Activated CD4-positive, CD25-positive, alpha-beta regulatory T cell treated with anti-CD3 and anti-CD28 coated beads, Interleukin-2, amount 50 U/mL, for 16 hours (primary cell): ENCODE data around the gene ICAM1.
A peak's percentile ranks its signal among the peaks of the same experiment; 100 is the strongest.

ENCODE experiments used
- DNase-seq: peaks from one replicate; pipeline ENCODE4 v3.0.0-alpha.2; 2020; ENCODE audit warnings: low read depth, low spot score

Gene ICAM1

DNA sequence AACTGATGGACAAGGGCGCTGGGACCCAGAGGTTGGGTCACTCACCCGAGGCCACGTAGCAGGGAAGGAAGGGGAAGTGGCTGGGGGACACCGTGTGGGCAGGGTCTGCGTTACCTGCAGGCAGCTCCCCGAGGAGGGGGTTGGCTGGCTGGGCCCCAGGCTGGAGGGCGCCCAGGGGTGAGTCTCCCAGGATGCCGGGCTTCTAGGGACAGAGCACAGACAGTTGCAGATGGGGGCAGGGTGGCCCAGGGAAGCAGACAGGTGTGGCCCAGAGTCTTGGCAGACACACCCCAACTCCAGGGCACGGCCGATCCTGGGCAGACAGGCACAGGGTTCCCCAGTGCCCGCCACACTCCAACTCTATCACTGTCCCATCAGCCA is 50.5 kb downstream of the ICAM1 start:
- no peak for DNase-seq

DNA sequence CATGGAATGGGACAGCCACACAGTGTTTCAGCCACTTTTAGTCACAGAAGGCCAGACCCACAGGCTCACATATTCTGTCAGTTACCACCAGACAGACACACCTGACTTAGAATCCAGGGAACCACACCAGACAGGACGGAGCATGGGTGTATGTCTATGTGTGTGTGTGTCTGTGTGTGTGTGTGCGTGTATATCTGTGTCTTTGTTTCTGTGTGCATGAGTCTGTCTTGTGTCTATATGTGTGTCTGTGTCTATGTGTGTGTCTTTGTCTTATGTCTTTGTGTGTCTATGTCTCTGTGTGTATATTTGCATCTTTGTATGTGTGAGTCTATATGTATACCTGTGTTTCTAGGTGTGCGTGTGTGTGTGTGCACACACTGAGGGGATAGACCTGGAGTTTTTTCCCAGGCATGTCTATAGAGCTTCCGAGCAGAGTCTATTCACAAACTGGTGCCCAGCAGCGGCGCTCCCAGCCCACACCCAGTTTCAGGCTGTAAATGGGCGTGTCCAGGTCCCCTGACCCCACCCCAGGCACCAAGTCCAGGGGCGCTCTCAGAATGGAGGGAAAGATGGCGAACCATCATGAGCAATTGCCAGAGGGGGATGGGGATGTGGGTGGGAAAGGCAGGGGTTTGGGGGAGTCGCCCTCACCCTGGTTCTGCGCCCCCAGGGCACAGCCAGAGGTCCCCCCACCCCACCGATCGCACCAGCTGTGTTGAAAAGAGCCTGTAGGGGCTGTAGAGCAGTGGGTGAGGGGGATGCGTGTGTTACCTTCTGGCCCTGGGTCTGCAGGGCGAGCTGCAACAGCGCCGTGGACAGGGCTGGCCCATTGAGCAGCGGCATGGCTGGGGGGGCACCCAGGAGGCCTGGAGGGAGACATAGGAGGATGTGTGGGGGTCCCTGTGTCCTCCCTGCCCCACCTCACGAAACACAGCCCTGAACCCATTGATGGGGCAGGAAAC is 51.2 kb downstream of the ICAM1 start:
- no peak for DNase-seq

DNA sequence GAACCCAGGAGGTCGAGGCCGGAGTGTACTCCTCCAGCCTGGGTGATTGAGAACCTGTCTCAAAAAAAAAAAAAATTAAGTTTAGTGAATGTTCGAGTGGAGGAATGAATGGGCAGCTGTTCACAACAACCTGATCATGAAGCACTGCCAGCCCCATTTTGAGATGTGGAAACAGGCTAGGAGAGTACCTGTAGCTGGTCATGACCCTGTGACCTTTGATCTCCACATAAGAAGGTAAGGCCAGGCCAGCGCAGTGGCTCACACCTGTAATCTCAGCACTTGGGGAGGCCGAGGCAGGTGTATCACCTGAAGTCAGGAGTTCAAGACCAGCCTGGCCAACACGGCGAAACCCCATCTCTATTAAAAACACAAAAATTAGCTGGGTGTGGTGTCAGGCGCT is 54.8 kb downstream of the ICAM1 start:
- no peak for DNase-seq

DNA sequence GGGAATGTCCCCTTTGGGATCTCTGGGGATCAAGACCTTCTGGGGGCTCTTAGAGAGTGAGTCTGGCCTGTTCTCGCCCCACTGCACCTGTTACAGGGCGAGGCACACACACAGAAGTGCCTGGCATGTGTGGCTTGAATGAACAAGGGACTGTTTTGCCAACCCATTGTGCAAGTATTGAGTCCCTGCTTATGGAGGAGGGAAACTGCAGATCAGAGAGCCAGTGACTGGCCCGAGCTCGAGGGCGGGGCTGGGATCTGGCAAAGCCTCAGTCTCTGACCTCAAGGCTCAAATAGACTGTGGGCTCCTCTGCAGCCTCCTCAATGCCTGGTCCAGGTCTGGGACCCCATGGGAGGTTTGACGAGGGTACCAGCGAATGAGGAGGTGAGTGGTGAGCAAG is 56.9 kb downstream of the ICAM1 start:
- no peak for DNase-seq

DNA sequence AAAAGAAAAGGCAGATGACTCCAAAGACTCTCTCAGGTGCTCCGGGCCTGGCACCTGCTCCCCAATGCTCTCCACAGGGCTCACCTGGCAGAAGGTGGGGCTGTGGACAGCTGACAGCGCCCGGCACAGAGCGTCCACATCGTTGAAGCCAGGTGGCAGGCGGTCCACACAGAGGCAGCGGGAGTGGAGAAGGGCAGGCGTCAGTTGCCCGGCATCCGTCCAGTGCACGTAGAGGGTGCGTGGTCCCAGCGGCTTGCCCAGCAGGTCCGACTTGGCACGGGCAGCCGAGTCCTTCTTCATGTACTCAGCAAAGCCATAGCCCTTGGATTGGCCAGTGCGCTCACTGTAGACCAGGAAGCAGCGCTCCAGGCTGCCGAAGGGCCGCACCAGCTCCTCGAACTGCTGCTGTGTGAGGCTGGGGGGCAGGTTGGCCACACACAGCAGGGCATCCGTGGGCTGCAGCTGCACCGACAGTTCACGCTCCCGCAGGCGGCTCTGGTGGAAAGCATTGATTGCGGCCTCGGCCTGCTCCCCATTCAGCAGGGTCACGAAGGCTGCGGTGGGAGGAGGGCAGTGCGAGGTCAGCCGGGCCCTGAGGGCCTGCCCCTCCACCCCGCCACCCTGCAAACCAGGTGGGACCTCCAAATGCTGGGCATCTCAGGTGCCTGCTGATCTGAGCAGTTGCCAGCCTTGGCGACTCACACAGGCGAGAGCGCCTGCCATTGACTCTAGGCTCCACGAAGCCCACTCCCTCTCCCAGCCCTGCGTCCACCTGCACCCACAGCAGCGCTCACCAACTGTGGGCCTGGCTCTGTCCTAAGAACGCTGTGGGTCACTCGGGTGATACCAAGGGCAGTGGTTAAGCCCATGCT is 57.9 kb downstream of the ICAM1 start:
- no peak for DNase-seq

DNA sequence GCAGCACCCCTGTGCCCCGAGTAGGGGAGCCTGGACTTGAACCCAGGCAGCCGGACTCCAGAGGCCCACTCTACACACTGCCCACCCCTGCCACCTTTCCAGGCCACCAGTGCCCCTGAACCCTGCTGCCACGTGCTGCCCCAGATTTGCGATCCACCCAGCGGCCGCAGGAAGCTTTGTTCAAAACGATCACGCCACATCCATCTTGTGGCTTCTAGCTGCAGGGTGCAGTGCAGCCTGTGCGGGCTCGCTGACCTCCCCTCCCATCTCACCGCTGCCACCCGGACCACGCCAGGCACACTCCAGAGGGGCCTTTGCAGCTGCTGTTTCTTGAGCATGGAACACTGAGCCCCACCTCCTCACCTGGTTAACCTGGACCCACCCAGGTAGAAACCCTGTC is 58.6 kb downstream of the ICAM1 start:
- no peak for DNase-seq

DNA sequence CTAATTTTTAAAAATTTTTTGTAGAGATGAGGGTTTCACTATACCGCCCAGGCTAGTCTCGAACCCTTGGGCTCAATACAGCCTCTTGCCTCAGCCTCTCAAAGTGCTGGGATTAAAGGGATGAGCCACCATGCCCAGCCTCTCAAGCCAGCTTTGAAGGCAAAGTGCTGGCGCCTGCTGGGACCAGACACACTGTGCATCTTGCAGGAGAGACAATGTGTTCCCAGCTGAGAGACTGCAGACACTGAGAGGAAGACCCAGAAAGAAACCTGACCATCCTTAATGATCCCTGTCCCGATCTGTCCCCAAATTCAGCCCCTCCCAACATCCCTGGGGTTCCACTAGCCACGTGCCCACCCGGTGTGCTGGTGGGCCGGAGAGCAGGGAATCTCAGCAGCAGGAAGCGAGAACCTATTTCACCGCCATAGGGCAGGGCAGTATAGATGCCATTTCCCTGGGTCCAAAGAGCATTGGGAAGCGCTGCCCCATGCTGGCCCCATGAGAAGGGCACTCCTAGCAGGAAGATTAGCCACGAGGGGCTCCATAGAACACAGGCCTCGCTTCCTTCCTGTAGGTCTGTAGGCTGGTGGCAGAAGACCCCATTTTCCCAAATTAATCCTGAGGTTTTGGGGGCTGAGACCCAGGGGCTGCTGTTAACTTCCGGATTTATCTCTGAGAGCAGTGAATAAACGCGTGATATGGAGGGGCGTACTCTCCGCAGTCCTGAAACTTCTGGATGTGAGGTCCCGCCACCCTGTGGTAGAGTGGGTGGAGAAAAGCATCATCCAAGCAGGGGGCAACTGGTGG is 61.4 kb downstream of the ICAM1 start:
- no peak for DNase-seq

DNA sequence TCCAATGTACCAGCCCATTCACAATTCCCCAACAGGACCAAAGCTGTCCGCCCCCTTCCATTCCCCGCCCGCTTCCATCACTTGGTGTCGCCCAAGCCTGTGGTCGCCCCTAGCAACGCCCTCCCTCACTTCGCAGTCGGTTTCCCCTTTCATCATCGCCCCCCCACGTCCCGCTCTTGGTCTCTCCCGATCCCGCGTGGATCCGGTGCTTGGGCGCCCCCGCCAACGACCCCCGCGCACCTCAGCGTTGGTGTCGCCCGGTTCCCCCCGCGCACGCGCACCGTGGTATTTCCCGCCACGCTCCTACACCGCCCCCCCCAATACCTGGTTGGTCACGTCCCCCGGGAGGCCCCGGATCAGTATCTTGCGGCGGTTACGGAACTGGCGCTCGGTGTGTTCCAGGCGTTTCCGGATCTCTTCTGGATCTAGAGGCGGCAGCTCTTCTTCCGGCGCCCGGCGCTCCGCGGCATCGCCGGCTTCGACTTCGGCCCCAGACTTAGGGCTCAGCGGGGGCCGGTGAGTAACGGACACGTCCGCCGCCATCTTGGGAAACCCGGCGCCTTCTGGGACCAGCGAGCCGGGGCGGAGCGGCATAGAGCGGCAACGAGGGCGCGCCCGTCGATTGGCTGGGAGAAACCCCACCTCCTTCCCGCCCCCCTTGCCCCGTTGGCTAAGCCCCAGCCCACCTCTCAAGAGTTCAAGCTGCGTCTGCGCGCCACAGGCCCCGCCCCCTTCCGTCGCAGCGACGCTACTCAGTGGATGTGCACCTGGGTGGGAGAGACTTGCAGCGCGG is 62.2 kb downstream of the ICAM1 start, which contains the start of gene RAVER1:
TSS of gene RAVER1 (minus strand) at position 565 of the 793 bp plus-strand sequence. CDS start at position 543, 22 bp downstream.
- DNase-seq, result peak; percentile 93

DNA sequence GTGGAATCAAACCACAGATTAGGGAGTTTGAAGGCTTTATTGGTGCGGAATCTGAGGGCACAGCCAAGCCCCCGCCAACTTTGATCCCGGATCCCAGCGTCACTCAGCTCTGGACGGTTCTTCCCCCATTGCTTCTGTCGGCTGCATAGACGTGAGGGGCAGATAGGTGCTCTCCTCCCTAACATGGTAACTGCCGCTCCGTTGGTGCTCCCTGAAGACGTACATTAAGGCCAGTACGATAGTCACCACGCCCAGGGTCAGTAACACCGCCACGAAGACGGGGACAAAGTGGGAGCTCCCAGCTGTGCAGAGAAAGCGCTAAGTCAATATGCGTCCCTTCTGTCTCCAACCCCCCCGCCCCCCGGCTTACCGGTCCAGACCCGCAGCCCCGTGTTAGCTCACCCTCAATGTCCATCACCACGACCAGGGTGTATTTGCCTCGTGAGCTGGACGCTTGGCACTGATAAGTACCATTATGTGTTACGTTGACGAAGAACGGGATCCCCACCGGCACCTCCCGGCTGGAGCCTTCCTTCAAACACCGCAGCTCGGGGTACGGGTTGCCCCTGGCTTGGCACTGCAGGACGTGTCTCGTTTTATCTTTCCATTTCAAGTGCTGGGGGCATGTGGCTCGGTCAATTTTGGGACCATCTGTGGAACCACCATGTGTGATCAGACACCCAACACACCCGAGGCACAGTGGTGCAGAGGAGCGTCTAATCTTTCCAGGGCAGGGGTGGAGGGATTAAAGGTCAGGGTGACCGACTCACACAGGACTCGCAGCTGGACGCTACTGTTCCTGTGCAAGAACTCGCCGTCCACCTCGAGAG is 63.1 kb downstream of the ICAM1 start:
- no peak for DNase-seq

DNA sequence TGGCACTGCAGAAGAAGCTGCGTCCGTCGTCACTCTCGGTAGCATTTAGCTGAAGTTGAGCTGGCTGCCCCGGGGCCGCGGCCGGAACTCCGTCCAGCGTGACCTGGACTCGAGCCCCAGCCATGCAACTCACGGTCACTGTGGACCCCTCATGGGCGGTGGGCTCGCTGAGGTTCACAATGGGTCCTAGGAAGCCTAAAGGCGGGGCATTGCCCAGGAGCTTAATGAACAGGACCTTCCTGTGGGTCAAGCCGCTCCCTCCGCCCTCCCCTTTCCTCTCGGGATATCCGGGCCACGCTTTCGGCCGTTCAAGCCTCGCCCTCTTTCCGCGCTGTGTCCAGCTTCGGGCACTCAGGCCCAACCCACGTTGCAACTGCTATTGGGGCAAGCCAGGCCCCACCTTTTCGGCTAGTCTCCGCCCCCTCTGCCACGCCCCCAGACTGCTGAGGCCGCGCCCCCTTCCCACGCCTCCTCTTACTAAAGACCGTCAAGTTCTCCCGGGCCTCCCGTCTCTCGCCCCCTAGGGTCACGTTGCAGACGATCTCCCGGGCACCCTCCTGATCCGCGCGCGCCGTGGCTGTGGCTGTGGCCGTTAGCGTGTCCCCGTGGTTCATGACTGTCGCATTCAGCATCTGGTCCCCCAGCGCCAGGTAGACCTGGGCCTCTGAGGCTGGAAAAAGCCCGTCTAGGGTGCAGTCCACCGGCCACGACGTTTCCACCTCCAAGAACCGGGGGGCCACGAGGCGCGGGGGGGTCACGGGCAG is 63.9 kb downstream of the ICAM1 start:
- no peak for DNase-seq

DNA sequence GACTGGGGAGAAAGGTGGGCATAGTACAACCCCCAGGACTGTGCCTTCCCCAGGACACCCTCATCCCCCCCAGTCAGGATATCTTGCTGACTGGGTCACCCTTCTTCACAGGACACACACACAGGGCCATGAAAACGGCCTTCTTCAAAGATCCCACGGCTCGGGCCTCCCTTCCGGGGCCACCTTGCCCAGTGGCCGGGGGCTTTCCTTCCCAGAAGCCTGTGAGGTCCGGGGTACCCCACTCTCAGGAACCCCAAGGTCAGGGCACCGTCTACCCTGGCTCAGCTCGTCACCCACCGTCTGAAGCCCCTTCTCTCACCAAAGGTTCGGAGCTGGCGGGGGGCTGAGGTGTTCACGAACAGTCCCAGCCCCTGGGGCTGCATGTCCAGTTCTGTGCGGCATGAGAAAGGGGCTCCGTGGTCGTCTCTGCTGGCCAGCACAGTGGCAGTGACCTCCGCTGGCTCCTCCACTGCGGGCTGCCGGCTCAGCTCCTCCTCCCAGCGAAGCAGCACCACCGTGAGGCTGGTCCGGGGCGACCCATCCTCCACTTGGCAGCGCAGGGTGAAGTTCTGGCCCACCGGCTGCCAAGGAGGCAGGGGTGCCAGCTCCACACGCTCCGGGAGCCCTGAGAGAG is 64.5 kb downstream of the ICAM1 start:
- DNase-seq, result no peak
